B cell (primary cell): Measurements from ENCODE around the gene EMID1. TPM values are rescaled to one million over a fixed set of nuclear protein-coding genes. Genes with fewer than 3 reads are reported as not detected.

ENCODE experiments used
- ATAC-seq: fragments of 200-7000 bp; cut with Tn5 transposase; one replicate; pipeline ENCODE4 v1.10.0; 2021; ENCODE audit warnings: low read depth, mild to moderate bottlenecking, moderate number of reproducible peaks, moderate library complexity
- CTCF ChIA-PET: fragments of 350-600 bp; sonication (Branson Sonifier 250); formaldehyde crosslinking; loops from one replicate; lab custom pipeline; 2021; ENCODE audit warnings: antibody characterized with exemption, inconsistent platforms; lab: Charles Lee
- POLR2A ChIA-PET: fragments of 350-600 bp; sonication (Branson Sonifier 250); formaldehyde crosslinking; loops from one replicate; lab custom pipeline; 2021; ENCODE audit warnings: antibody characterized with exemption; lab: Charles Lee
- DNase-seq: peaks from one replicate; pipeline ENCODE4 v3.0.0; 2013
- H2AFZ ChIP-seq: 2 replicates; pipeline ENCODE4 v1.6.1; 2012; ENCODE audit warnings: mild to moderate bottlenecking, low read depth, low read length; ENCODE audit not compliant: insufficient read depth, poor library complexity, severe bottlenecking
- H3K27ac ChIP-seq, 2 donors: 1 replicate in 1 of 2; 2 replicates in 1 of 2; pipeline ENCODE4 v1.5.1; 2012 to 2013; ENCODE audit warnings: low read length in 2 of 2, mild to moderate bottlenecking in 2 of 2, moderate library complexity in 1 of 2
- H3K27me3 ChIP-seq, 4 experiments: fragments of 200-600 bp in 1 of 4; sonication (generic) in 1 of 4; replicated peaks in 1 of 4; 1 replicate in 2 of 4; 2 replicates in 2 of 4; pipeline versions ENCODE4 v1.6.1 to v1.7.0; 2013 to 2016; ENCODE audit warnings: low read length in 3 of 4, mild to moderate bottlenecking in 2 of 4, mixed read lengths in 1 of 4, moderate library complexity in 1 of 4; ENCODE audit not compliant: insufficient read depth in 4 of 4, control insufficient read depth in 3 of 4; ENCODE audit errors: control extremely low read depth in 1 of 4
- H3K36me3 ChIP-seq, 2 experiments: replicated peaks in 1 of 2; 1 replicate in 1 of 2; 2 replicates in 1 of 2; pipeline versions ENCODE4 v1.6.1 to v1.7.1; 2013; ENCODE audit warnings: low read length in 1 of 2; ENCODE audit not compliant: insufficient read depth in 2 of 2, control insufficient read depth in 1 of 2; ENCODE audit errors: control extremely low read depth in 1 of 2, extremely low read depth in 1 of 2
- H3K4me1 ChIP-seq, 2 donors: fragments of 200-600 bp in 1 of 2; sonication (generic) in 1 of 2; 1 replicate in 1 of 2; 2 replicates in 1 of 2; pipeline versions ENCODE4 v1.5.1 to v1.6.1; 2013 to 2017; ENCODE audit warnings: low read length in 2 of 2; ENCODE audit not compliant: control insufficient read depth in 2 of 2, insufficient read depth in 2 of 2
- H3K4me2 ChIP-seq: replicated peaks from 2 replicates; pipeline ENCODE3; 2012; ENCODE audit warnings: mild to moderate bottlenecking, low read depth, low read length; ENCODE audit not compliant: poor library complexity, severe bottlenecking
- H3K4me3 ChIP-seq, 5 experiments: fragments of 200-600 bp in 1 of 5; sonication (generic) in 1 of 5; 1 replicate in 3 of 5; 2 replicates in 2 of 5; pipeline versions ENCODE4 v1.5.1 to v1.7.0; 2011 to 2016; ENCODE audit warnings: low read length in 4 of 5, mild to moderate bottlenecking in 4 of 5, low read depth in 2 of 5, control low read depth in 1 of 5, moderate library complexity in 1 of 5; ENCODE audit not compliant: insufficient read depth in 1 of 5; ENCODE audit errors: control extremely low read depth in 1 of 5, extremely low read depth in 1 of 5
- H3K79me2 ChIP-seq: fragments of 200-600 bp; sonication (generic); one replicate; pipeline ENCODE4 v1.6.0; 2016; ENCODE audit warnings: low read length; ENCODE audit not compliant: control insufficient read depth, insufficient read depth
- H3K9ac ChIP-seq: fragments of 200-600 bp; sonication (generic); 2 replicates; pipeline ENCODE4 v1.6.1; 2017; ENCODE audit warnings: mild to moderate bottlenecking, low read length, moderate library complexity
- H3K9me3 ChIP-seq, 3 donors: one replicate each; pipeline versions ENCODE4 v1.6.1 to v1.7.1; 2013; ENCODE audit warnings: low read length in 2 of 3; ENCODE audit not compliant: control insufficient read depth in 2 of 3, insufficient read depth in 1 of 3; ENCODE audit errors: control extremely low read depth in 1 of 3
- H4K20me1 ChIP-seq: 2 replicates; pipeline ENCODE4 v1.6.0; 2012; ENCODE audit warnings: mild to moderate bottlenecking, low read length; ENCODE audit not compliant: insufficient read depth, control insufficient read depth, poor library complexity, severe bottlenecking
- H3K27ac Mint-ChIP-seq: one replicate; pipeline ENCODE4 v1.8.0; 2021; ENCODE audit warnings: mixed read lengths
- H3K27me3 Mint-ChIP-seq: one replicate; pipeline ENCODE4 v1.8.0; 2021; ENCODE audit warnings: mixed read lengths
- H3K4me1 Mint-ChIP-seq: one replicate; pipeline ENCODE4 v1.8.0; 2021; ENCODE audit warnings: mixed read lengths
- H3K4me3 Mint-ChIP-seq: one replicate; pipeline ENCODE4 v1.8.0; 2021; ENCODE audit warnings: mixed read lengths
- H3K9me3 Mint-ChIP-seq: one replicate; pipeline ENCODE4 v1.8.0; 2022; ENCODE audit warnings: mixed read lengths; ENCODE audit not compliant: insufficient read depth
- EZH2 ChIP-seq: IDR thresholded peaks from 2 replicates; pipeline ENCODE4 v1.6.1; 2012; ENCODE audit warnings: borderline replicate concordance, low read depth, mild to moderate bottlenecking, moderate library complexity, low read length; ENCODE audit not compliant: insufficient read depth, poor library complexity, severe bottlenecking
- WGBS: methylation state at CpG from one replicate; pipeline ENCODE4 v1.1.5; 2013; ENCODE audit warnings: missing lambda C conversion rate; ENCODE audit not compliant: insufficient coverage; 5-methylcytosine and 5-hydroxymethylcytosine counted together
- intact Hi-C: fragments of 100-400 bp; cut with micrococcal nuclease; formaldehyde crosslinking; loops from one replicate; pipeline ENCODE4 v1.10.0; 2022
- polyA plus RNA-seq: library from polyadenylated mRNA; depleted of rRNA; stranded (reverse); fragments of >200 nt; gene quantifications from 2 replicates; pipeline ENCODE4 v1.2.3, GENCODE V29; 2012
- total RNA-seq, 2 donors: library from RNA; stranded (reverse); fragments of 120-200 nt in 1 of 2; gene quantifications; 1 replicate in 1 of 2; 2 replicates in 1 of 2; pipeline versions ENCODE4 v1.2.3 to v1.2.4, GENCODE V29; 2013 to 2022
- TF ChIP-seq, protein P1 (sequence below): fragments of 200-600 bp; IDR thresholded peaks from one replicate; pipeline ENCODE4 v1.8.0; 2022; ENCODE audit warnings: antibody characterized with exemption, mild to moderate bottlenecking

Gene EMID1
- total and polyA plus RNA-seq, 2 donors (not counting 1 experiment from before 2014, with no cell fraction given), result not detected

DNA sequence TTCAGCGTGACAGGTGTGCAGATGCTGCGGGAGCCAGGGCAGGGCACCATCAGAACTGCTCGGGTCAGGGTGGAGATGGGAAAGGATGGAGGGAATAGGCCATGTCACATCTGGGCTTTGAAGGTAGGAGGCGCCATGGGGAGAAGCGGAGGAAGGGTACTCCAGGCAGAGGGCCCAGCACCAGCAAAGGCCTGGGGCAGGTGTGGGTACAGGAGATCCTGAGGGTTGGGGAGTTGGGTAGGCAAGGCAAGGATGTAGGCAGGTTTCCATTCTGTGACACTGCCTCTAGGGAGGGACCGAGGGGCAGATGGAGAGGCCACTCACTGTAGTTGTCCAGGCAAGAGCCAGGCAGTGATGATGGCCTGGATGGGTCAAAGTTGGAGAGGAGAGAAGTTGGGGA, 8.5 kb downstream of the EMID1 start:
- ChIA-PET POLR2A (no interaction called here), CTCF (interaction anchor here (1.3 kb wide), 1 partner anchor 12 kb away, joined by 3 read pairs; no protein-coding TSS in a partner anchor)
- WGBS, result 99% methylated on average over 6 of the region's 6 CpGs
- Histone ChIP-seq H2AFZ (no peak overlapping the region), H3K4me1 (peaks cover 4 to 6% of the 10 kb centered on the region in 2 donors), H3K79me2 (no peaks in the 10 kb centered on the region), H3K36me3 (no peaks in the 10 kb centered on the region), H3K4me3 (no peak overlapping the region), H3K27me3 (peaks cover 0 to 47% (median 3%) of the 10 kb centered on the region in 4 experiments), H3K9me3 (no peaks in the 10 kb centered on the region), H3K9ac (no peak overlapping the region), H3K27ac (no peak overlapping the region), H4K20me1 (no peaks in the 10 kb centered on the region), H3K4me2 (no peak overlapping the region)
- no peak for ATAC-seq
- Mint-ChIP-seq H3K27me3 (peaks cover 36% of the 10 kb centered on the region), H3K4me3 (no peak overlapping the region), H3K27ac (no peak overlapping the region), H3K9me3 (no peaks in the 10 kb centered on the region), H3K4me1 (peaks cover 4% of the 10 kb centered on the region)
- DNase-seq, result no peak
- intact Hi-C loops, result no loop called here
- TF ChIP-seq, protein P1, sequence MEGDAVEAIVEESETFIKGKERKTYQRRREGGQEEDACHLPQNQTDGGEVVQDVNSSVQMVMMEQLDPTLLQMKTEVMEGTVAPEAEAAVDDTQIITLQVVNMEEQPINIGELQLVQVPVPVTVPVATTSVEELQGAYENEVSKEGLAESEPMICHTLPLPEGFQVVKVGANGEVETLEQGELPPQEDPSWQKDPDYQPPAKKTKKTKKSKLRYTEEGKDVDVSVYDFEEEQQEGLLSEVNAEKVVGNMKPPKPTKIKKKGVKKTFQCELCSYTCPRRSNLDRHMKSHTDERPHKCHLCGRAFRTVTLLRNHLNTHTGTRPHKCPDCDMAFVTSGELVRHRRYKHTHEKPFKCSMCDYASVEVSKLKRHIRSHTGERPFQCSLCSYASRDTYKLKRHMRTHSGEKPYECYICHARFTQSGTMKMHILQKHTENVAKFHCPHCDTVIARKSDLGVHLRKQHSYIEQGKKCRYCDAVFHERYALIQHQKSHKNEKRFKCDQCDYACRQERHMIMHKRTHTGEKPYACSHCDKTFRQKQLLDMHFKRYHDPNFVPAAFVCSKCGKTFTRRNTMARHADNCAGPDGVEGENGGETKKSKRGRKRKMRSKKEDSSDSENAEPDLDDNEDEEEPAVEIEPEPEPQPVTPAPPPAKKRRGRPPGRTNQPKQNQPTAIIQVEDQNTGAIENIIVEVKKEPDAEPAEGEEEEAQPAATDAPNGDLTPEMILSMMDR, result no peak
- TF ChIP-seq EZH2, result no peak

DNA sequence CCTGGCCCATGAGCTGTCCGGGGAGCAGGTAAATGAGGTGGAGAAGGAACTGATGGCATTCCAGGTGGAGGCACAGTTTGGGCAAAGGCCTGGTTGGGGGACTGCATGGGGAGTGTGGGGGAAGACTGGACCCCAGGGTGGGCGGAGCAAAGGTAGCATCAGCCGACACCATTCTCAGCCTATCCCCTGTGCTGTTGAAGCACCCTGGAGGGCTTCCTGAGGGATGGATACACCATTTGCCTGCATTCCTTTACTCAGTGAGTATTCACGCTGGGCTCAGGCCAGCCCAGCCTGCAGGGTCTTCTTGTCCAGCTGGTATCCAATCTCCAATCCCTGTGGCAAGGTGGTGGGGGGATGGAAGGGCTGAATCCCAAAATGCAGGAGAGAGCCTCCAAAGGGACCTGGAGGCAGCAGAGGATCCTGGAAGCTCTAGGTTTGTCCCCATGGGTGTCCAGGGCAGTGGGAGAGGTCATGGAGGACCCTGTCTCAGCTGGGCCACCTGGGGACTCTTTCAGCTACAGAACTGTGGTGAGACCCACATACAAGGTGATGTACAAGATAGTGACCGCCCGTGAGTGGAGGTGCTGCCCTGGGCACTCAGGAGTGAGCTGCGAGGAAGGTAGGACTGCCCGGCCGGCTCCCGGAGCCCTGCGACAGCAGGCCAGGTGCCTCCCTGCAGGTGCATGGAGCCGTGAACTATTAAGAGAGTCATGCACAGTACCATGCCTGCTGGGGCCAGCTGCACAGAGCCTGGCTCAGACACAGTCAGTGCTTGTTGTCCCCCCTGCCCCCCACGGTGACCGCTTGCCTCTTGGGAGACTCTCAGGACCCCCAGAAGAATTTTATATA, 9.5 kb downstream of the EMID1 start:
- Histone ChIP-seq H3K4me2 (no peak overlapping the region), H3K79me2 (no peaks in the 10 kb centered on the region), H3K27ac (no peak overlapping the region), H3K4me1 (no peaks in the 10 kb centered on the region), H3K9me3 (no peaks in the 10 kb centered on the region), H2AFZ (no peak overlapping the region), H4K20me1 (no peaks in the 10 kb centered on the region), H3K36me3 (no peaks in the 10 kb centered on the region), H3K27me3 (peaks cover 0 to 38% (median 3%) of the 10 kb centered on the region in 4 experiments), H3K4me3 (no peak overlapping the region), H3K9ac (no peak overlapping the region)
- WGBS, result 73% methylated on average over 14 of the region's 14 CpGs
- H3K9me3 Mint-ChIP-seq, result no peaks in the 10 kb centered on the region
- no peak for ATAC-seq
- intact Hi-C loops, result no loop called here
- H3K4me1 Mint-ChIP-seq, result no peaks in the 10 kb centered on the region
- CTCF ChIA-PET, result interaction anchor here (1.8 kb wide), 1 partner anchor 30 kb away, joined by 6 read pairs; no protein-coding TSS in a partner anchor
- POLR2A ChIA-PET, result no interaction called here
- no peak for TF ChIP-seq EZH2
- TF ChIP-seq, protein P1, result no peak
- DNase-seq, result no peak
- no peak overlapping the region for H3K4me3 Mint-ChIP-seq
- H3K27me3 Mint-ChIP-seq, result peaks cover 42% of the 10 kb centered on the region
- no peak overlapping the region for H3K27ac Mint-ChIP-seq
